GM13977 (cell line): ENCODE data around the gene PTPRQ.

Source experiments
- DNase-seq: peaks from one replicate; pipeline ENCODE4 v3.0.0; 2012; ENCODE audit warnings: low spot score
- CTCF ChIP-seq: IDR thresholded peaks from 2 replicates; pipeline ENCODE4 v1.5.1; 2012; ENCODE audit warnings: mild to moderate bottlenecking, control low read depth; ENCODE audit not compliant: insufficient read depth; ENCODE audit errors: extremely low read depth, missing control alignments
- in situ Hi-C: fragments of 300-500 bp; cut with MboI; formaldehyde crosslinking; loops from one replicate; pipeline ENCODE4 v1.12.0; 2022; ENCODE audit warnings: low sequenced_read_pairs, low pct_unique_long_range_greater_than_20kb, mixed read lengths, inconsistent platforms; ENCODE audit not compliant: unreplicated experiment

PTPRQ gene

GRCh38 chr12:80443974-80444666 lies at the start of gene PTPRQ:
Gene PTPRQ (plus strand): TSS chr12:80444235. CDS start chr12:80444346, 111 bp downstream.
- no peak for DNase-seq
- no peak for TF ChIP-seq CTCF
- in situ Hi-C loops: no loop called here

- in situ Hi-C loops: no loop called here
- DNase-seq: no peak
- no peak for TF ChIP-seq CTCF
Measured at GRCh38 chr12:80400571-80400991, 43.5 kb upstream of the PTPRQ start.

- in situ Hi-C loops: no loop called here
- no peak for DNase-seq
- no peak for TF ChIP-seq CTCF
Measured at GRCh38 chr12:80401191-80401590, 42.8 kb upstream of the PTPRQ start.

GRCh38 chr12:80404629-80405028 lies 39.4 kb upstream of the PTPRQ start:
- in situ Hi-C loops: no loop called here
- DNase-seq: no peak
- no peak for TF ChIP-seq CTCF

GRCh38 chr12:80406253-80406652 lies 37.8 kb upstream of the PTPRQ start:
- TF ChIP-seq CTCF: no peak
- in situ Hi-C loops: no loop called here

GRCh38 chr12:80411787-80412186 lies 32.2 kb upstream of the PTPRQ start:
- in situ Hi-C loops: no loop called here
- no peak for TF ChIP-seq CTCF
- no peak for DNase-seq

More at GRCh38 chr12:80406253-80406652, 37.8 kb upstream of the PTPRQ start:
- no peak for DNase-seq
